Measurements from ENCODE around the gene TNIP3. TPM values are rescaled to one million over a fixed set of nuclear protein-coding genes. Genes with fewer than 3 reads are reported as not detected.
A peak's percentile ranks its signal among the peaks of the same experiment; 100 is the strongest.

The TNIP3 gene
- total RNA-seq, 1 donor from 2014 or later, result 0.14 TPM

DNA sequence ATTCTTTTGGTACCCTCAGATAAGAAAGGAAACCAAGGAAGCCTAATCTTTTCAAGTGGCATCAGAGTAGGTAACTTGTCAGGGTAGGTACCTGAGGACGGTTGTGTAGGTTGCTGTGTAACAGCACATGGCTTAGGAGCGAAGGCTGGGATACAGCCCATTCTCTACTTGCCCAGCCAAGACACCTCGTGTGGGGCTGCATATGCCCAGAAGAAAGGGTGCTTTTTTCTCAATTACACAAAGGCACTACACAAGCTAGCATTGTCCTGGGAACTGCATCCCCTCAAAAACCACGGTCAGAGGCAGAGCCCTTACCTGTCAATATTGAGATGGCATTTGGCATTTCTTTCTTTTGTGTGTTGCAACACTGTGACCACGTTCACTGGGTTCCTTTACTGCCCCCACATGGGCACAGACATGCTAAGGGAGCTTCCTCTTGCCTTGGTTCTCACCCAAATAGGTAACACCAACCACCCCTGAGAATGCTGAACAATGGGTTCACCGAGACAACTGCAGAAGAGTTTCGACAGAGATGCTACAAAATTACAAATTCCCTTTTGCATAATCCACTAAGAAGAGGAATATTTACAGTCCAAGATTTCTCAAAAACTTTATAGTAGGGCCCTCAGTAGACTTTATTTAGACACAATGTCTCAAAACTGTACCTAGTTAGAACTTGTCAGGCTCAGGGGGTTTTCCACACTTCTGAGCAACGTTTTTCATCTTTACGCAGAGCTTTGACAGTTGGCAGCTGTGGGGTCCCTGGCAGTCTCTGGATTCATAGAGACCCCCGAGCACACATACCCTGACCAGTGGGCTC lies 35.8 kb upstream of the TNIP3 start:
- FAIRE-seq (no peak), DNase-seq (ENCODE audit: low read depth) (no peak)
- H4K20me1 ChIP-seq (ENCODE audit: insufficient read depth, low read length), result no peaks in the 10 kb centered on the region
- H2AFZ ChIP-seq (ENCODE audit: low read depth, low read length), result no peak overlapping the region
- Mint-ChIP-seq H3K27ac (ENCODE audit: unreplicated experiment) (no peak overlapping the region), H3K4me1 (ENCODE audit: low read depth, unreplicated experiment) (no peaks in the 10 kb centered on the region), H3K9me3 (ENCODE audit: unreplicated experiment) (no peaks in the 10 kb centered on the region), H3K4me3 (ENCODE audit: unreplicated experiment) (no peak overlapping the region), H3K27me3 (ENCODE audit: low read depth, unreplicated experiment) (no peaks in the 10 kb centered on the region), H3K36me3 (ENCODE audit: low read depth, unreplicated experiment) (no peaks in the 10 kb centered on the region)
- H3K36me3 ChIP-seq (ENCODE audit: insufficient read depth, low read length), result no peaks in the 10 kb centered on the region
- H3K4me1 ChIP-seq (ENCODE audit: insufficient read depth, low read length), result no peaks in the 10 kb centered on the region
- no peak overlapping the region for H3K4me2 ChIP-seq (ENCODE audit: low read length)
- H3K79me2 ChIP-seq (ENCODE audit: insufficient read depth, low read length), result no peaks in the 10 kb centered on the region
- no peak overlapping the region for H3K9ac ChIP-seq (ENCODE audit: low read length)
- no peak overlapping the region for H3K4me3 ChIP-seq (ENCODE audit: insufficient read depth, low read depth, low read length)
- no peaks in the 10 kb centered on the region for H3K27me3 ChIP-seq (ENCODE audit: insufficient read depth, low read length)
- TF ChIP-seq EZH2 (IDR thresholded peaks at IDR 0.05; ENCODE audit: insufficient read depth, low read length), result no peak
- TF ChIP-seq, protein P1, sequence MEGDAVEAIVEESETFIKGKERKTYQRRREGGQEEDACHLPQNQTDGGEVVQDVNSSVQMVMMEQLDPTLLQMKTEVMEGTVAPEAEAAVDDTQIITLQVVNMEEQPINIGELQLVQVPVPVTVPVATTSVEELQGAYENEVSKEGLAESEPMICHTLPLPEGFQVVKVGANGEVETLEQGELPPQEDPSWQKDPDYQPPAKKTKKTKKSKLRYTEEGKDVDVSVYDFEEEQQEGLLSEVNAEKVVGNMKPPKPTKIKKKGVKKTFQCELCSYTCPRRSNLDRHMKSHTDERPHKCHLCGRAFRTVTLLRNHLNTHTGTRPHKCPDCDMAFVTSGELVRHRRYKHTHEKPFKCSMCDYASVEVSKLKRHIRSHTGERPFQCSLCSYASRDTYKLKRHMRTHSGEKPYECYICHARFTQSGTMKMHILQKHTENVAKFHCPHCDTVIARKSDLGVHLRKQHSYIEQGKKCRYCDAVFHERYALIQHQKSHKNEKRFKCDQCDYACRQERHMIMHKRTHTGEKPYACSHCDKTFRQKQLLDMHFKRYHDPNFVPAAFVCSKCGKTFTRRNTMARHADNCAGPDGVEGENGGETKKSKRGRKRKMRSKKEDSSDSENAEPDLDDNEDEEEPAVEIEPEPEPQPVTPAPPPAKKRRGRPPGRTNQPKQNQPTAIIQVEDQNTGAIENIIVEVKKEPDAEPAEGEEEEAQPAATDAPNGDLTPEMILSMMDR (IDR thresholded peaks at IDR 0.05; ENCODE audit: insufficient read depth, low read depth, low read length), result no peak
- no peaks in the 10 kb centered on the region for H3K9me3 ChIP-seq (ENCODE audit: insufficient read depth, low read depth, low read length)
- no peak overlapping the region for H3K27ac ChIP-seq (ENCODE audit: low read depth, low read length)

DNA sequence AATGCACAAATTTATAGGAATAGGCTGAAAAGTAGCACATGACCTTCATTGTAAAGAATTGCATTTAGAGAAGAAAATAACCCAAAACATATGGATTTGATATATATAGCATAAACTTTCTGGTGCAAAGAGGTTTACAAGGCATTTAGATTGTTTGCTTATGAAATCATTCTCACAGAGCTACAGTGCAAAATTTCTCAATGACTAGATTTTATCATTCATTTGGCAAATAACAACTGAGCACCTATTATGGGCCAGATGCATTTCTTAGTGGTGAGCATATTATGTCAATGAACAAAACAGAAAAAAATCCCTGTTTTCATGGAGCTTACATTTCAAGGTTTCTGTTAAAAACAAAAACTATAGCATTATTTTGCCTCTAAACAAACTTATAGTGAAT lies 34.1 kb upstream of the TNIP3 start:
- TF ChIP-seq EZH2 (IDR thresholded peaks at IDR 0.05; ENCODE audit: insufficient read depth, low read length), result no peak
- TF ChIP-seq, protein P1 (IDR thresholded peaks at IDR 0.05; ENCODE audit: insufficient read depth, low read depth, low read length), result no peak

DNA sequence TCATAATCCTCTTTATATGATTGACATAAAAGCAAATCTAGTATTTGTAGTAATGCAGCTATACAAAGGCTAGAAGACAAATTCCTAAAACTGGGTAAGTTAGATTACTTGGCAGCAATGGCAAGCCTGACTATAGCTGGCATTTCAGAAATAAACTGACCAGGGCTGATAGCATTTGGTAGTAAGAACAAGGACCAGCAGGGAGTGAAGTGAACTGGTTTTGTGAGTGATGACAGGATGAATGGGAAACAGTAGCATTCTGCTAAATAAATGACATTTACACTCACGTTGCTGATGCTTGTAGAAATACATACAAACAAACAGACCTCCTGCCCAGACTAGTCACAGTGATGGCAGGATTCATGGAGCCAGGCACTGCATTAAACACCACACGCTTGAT lies 31.5 kb upstream of the TNIP3 start:
- Histone ChIP-seq H3K4me2 (ENCODE audit: low read length) (no peak overlapping the region), H3K27ac (ENCODE audit: low read depth, low read length) (no peak overlapping the region), H3K4me1 (ENCODE audit: insufficient read depth, low read length) (no peaks in the 10 kb centered on the region), H4K20me1 (ENCODE audit: insufficient read depth, low read length) (no peaks in the 10 kb centered on the region), H3K36me3 (ENCODE audit: insufficient read depth, low read length) (no peaks in the 10 kb centered on the region), H3K79me2 (ENCODE audit: insufficient read depth, low read length) (no peaks in the 10 kb centered on the region), H3K27me3 (ENCODE audit: insufficient read depth, low read length) (no peaks in the 10 kb centered on the region), H2AFZ (ENCODE audit: low read depth, low read length) (peak overlapping the region; percentile 23), H3K9me3 (ENCODE audit: insufficient read depth, low read depth, low read length) (no peaks in the 10 kb centered on the region), H3K4me3 (ENCODE audit: insufficient read depth, low read depth, low read length) (no peak overlapping the region), H3K9ac (ENCODE audit: low read length) (no peak overlapping the region)
- H3K4me1 Mint-ChIP-seq (ENCODE audit: low read depth, unreplicated experiment), result no peaks in the 10 kb centered on the region
- no peak overlapping the region for H3K4me3 Mint-ChIP-seq (ENCODE audit: unreplicated experiment)
- no peaks in the 10 kb centered on the region for H3K36me3 Mint-ChIP-seq (ENCODE audit: low read depth, unreplicated experiment)
- no peak overlapping the region for H3K27ac Mint-ChIP-seq (ENCODE audit: unreplicated experiment)
- DNase-seq (ENCODE audit: low read depth) (no peak), FAIRE-seq (no peak)
- TF ChIP-seq, protein P1 (IDR thresholded peaks at IDR 0.05; ENCODE audit: insufficient read depth, low read depth, low read length), result no peak
- TF ChIP-seq EZH2 (IDR thresholded peaks at IDR 0.05; ENCODE audit: insufficient read depth, low read length), result no peak
- no peaks in the 10 kb centered on the region for H3K27me3 Mint-ChIP-seq (ENCODE audit: low read depth, unreplicated experiment)
- H3K9me3 Mint-ChIP-seq (ENCODE audit: unreplicated experiment), result no peaks in the 10 kb centered on the region

More for the DNA sequence above, 34.1 kb upstream of the TNIP3 start:
- DNase-seq (ENCODE audit: low read depth), result no peak
- H3K36me3 Mint-ChIP-seq (ENCODE audit: low read depth, unreplicated experiment), result no peaks in the 10 kb centered on the region
- H3K27me3 Mint-ChIP-seq (ENCODE audit: low read depth, unreplicated experiment), result no peaks in the 10 kb centered on the region
- Histone ChIP-seq H3K9me3 (ENCODE audit: insufficient read depth, low read depth, low read length) (no peaks in the 10 kb centered on the region), H3K27me3 (ENCODE audit: insufficient read depth, low read length) (no peaks in the 10 kb centered on the region), H2AFZ (ENCODE audit: low read depth, low read length) (no peak overlapping the region), H3K36me3 (ENCODE audit: insufficient read depth, low read length) (no peaks in the 10 kb centered on the region), H3K4me2 (ENCODE audit: low read length) (no peak overlapping the region), H3K9ac (ENCODE audit: low read length) (no peak overlapping the region), H3K4me1 (ENCODE audit: insufficient read depth, low read length) (no peaks in the 10 kb centered on the region), H4K20me1 (ENCODE audit: insufficient read depth, low read length) (no peaks in the 10 kb centered on the region), H3K79me2 (ENCODE audit: insufficient read depth, low read length) (no peaks in the 10 kb centered on the region), H3K4me3 (ENCODE audit: insufficient read depth, low read depth, low read length) (no peak overlapping the region), H3K27ac (ENCODE audit: low read depth, low read length) (no peak overlapping the region)
- no peaks in the 10 kb centered on the region for H3K9me3 Mint-ChIP-seq (ENCODE audit: unreplicated experiment)
- H3K27ac Mint-ChIP-seq (ENCODE audit: unreplicated experiment), result no peak overlapping the region
- no peak for FAIRE-seq
- no peaks in the 10 kb centered on the region for H3K4me1 Mint-ChIP-seq (ENCODE audit: low read depth, unreplicated experiment)
- H3K4me3 Mint-ChIP-seq (ENCODE audit: unreplicated experiment), result no peak overlapping the region
